Measurements from ENCODE around the gene PPFIA1.

DNA sequence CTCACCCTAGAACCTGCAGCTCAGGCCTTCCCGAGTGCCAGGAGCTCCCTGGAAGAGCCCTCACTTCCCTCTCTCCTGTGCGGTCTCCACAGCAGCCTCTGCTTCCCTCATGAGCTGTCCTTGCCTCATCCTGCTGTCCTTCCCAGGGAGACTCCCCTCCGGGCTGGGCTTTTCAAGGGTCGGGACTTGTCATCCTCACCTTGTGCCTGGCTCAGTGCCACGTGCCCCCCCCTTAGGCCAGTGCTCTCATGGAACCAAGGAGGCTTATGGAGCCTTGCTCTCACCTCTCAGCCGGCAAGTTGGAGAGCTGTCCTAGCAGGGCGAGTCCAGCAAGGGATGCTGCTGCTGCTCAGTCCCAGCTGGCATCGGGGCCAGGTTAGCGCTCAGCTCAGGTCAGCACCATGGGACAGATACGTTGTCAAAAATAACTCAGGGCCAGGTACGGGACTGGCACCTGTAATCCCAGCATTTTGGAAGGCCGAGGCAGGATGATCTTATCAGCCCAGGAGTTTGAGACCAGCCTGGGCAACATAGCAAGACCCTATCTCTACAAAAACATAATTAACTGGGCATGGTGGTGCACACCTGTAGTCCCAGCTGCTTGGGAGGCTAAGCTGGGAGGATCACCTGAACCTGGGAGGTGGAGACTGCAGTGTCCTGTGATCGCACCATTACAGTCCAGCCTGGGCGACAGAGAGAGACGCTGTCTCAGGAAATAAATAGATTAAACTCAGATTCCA is 141.4 kb downstream of the PPFIA1 start:
- TF ChIP-seq, protein P1, sequence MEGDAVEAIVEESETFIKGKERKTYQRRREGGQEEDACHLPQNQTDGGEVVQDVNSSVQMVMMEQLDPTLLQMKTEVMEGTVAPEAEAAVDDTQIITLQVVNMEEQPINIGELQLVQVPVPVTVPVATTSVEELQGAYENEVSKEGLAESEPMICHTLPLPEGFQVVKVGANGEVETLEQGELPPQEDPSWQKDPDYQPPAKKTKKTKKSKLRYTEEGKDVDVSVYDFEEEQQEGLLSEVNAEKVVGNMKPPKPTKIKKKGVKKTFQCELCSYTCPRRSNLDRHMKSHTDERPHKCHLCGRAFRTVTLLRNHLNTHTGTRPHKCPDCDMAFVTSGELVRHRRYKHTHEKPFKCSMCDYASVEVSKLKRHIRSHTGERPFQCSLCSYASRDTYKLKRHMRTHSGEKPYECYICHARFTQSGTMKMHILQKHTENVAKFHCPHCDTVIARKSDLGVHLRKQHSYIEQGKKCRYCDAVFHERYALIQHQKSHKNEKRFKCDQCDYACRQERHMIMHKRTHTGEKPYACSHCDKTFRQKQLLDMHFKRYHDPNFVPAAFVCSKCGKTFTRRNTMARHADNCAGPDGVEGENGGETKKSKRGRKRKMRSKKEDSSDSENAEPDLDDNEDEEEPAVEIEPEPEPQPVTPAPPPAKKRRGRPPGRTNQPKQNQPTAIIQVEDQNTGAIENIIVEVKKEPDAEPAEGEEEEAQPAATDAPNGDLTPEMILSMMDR (IDR thresholded peaks at IDR 0.05; ENCODE audit: low read depth, low read length), result no peak
- no peak for TF ChIP-seq EZH2phosphoT487 (IDR thresholded peaks at IDR 0.05; ENCODE audit: low read depth)
